Right lobe of liver (tissue), 6 donors: ENCODE data around the gene PELI1. TPM values are rescaled to one million over a fixed set of nuclear protein-coding genes. Genes with fewer than 3 reads are reported as not detected.

Source experiments
- ATAC-seq, 4 donors: fragments of 200-7000 bp; cut with Tn5 transposase; one replicate each; pipeline ENCODE4 v1.9.1; 2020; ENCODE audit warnings: mild to moderate bottlenecking in 4 of 4, moderate library complexity in 4 of 4
- DNase-seq, 3 donors: peaks; one replicate each; pipeline ENCODE4 v3.0.0-alpha.2; 2020
- H3K27ac ChIP-seq, 3 donors: fragments of 200-600 bp; one replicate each; pipeline ENCODE4 v1.8.0; 2022
- H3K27me3 ChIP-seq, 2 donors: fragments of 200-600 bp; one replicate each; pipeline ENCODE4 v1.8.0; 2022
- H3K36me3 ChIP-seq, 4 donors: fragments of 200-600 bp; sonication (generic) in 1 of 4; one replicate each; pipeline versions ENCODE4 v1.5.1 to v1.8.0; 2017 to 2022; ENCODE audit warnings: control low read depth in 1 of 4
- H3K4me1 ChIP-seq, 4 donors: fragments of 200-600 bp; sonication (generic) in 1 of 4; one replicate each; pipeline versions ENCODE4 v1.5.1 to v1.8.0; 2017 to 2022; ENCODE audit warnings: control low read depth in 1 of 4
- H3K4me3 ChIP-seq, 3 donors: fragments of 200-600 bp; one replicate each; pipeline ENCODE4 v1.8.0; 2022
- H3K9me3 ChIP-seq, 4 donors: fragments of 200-600 bp; sonication (generic) in 1 of 4; one replicate each; pipeline versions ENCODE4 v1.5.1 to v1.8.0; 2017 to 2022; ENCODE audit warnings: control low read depth in 1 of 4
- CTCF ChIP-seq, 4 donors: fragments of 200-600 bp in 3 of 4; fragments of 450-650 bp in 1 of 4; IDR thresholded peaks; one replicate each; pipeline versions ENCODE4 v1.5.1 to v1.8.0; 2016 to 2022; ENCODE audit warnings: antibody characterized with exemption in 4 of 4, mild to moderate bottlenecking in 2 of 4
- POLR2A ChIP-seq: fragments of 450-650 bp; IDR thresholded peaks from one replicate; pipeline ENCODE4 v1.6.1; 2017; ENCODE audit warnings: antibody characterized with exemption, mild to moderate bottlenecking
- WGBS: methylation state at CpG from one replicate; pipeline ENCODE4 v1.1.6; 2018; ENCODE audit warnings: low coverage, low lambda C conversion rate; ENCODE audit not compliant: insufficient coverage; ENCODE audit errors: missing lambda C conversion rate; 5-methylcytosine and 5-hydroxymethylcytosine counted together
- intact Hi-C, 2 donors: fragments of 100-400 bp; cut with DNase I; formaldehyde crosslinking; loops; one replicate each; pipeline versions ENCODE4 v1.11.2 to v1.14.1; 2022
- total RNA-seq, 6 experiments: library from RNA; depleted of rRNA in 2 of 6; stranded (reverse); fragments of >200 nt in 2 of 6; fragmentation: NEBNext Ultra II Directional in 3 of 6; extraction: Animal tissue kit (Norgen Biotek cat#: 25700) in 3 of 6; gene quantifications; one replicate each; pipeline versions ENCODE4 v1.1.0 to v1.2.4, GENCODE V29; 2016 to 2023
- donor health status: DM: no; HTN: yes; CAD: no.
- donor health status: DM: no; HTN: no; CAD: no.
- donor health status: DM: no; HTN: no; CAD: no.
- donor health status: DM: no; HTN: yes; CAD: no.
- donor health status: DM: no; HTN: yes; CAD: no.

The PELI1 gene
- total RNA-seq, 6 experiments from 2014 or later = 4.7 to 18.8 (median 8.3) TPM

- DNase-seq (no peak), ATAC-seq (no peak)
- Histone ChIP-seq H3K4me1 (peaks cover 0 to 5% (median 1%) of the 10 kb centered on the region in 4 donors), H3K9me3 (no peaks in the 10 kb centered on the region), H3K36me3 (no peaks in the 10 kb centered on the region), H3K27ac (no peak overlapping the region), H3K4me3 (no peak overlapping the region), H3K27me3 (no peaks in the 10 kb centered on the region)
- WGBS = 95% methylated on average over 1 of the region's 1 CpG
- intact Hi-C loops = no loop called here
- no peak for TF ChIP-seq CTCF (IDR thresholded peaks at IDR 0.05)
- TF ChIP-seq POLR2A = no peak
Observed at GRCh38 chr2:64164629-64165028, 20.4 kb upstream of the PELI1 start.

GRCh38 chr2:64162516-64162915 lies 18.3 kb upstream of the PELI1 start:
- whole genome bisulfite sequencing = 56% methylated on average over 1 of the region's 1 CpG
- H3K4me3 ChIP-seq = no peak overlapping the region
- TF ChIP-seq CTCF (IDR thresholded peaks at IDR 0.05) (no peak), POLR2A (no peak)
- no peaks in the 10 kb centered on the region for H3K9me3 ChIP-seq
- H3K36me3 ChIP-seq = no peaks in the 10 kb centered on the region
- intact Hi-C loops = no loop called here
- peaks cover 0 to 22% (median 5%) of the 10 kb centered on the region in 4 donors for H3K4me1 ChIP-seq
- DNase-seq (no peak), ATAC-seq (no peak)
- no peaks in the 10 kb centered on the region for H3K27me3 ChIP-seq
- H3K27ac ChIP-seq = no peak overlapping the region

GRCh38 chr2:64157792-64158191 lies 13.6 kb upstream of the PELI1 start:
- no peak for TF ChIP-seq POLR2A
- TF ChIP-seq CTCF (IDR thresholded peaks at IDR 0.05) = no peak
- H3K27me3 ChIP-seq = no peaks in the 10 kb centered on the region
- H3K4me3 ChIP-seq = no peak overlapping the region
- H3K36me3 ChIP-seq = no peaks in the 10 kb centered on the region
- intact Hi-C loops = no loop called here
- peak overlapping the region; percentile 64 to 73 (median 73) for H3K27ac ChIP-seq
- DNase-seq (peak in 1 of 3 donors; percentile 78), ATAC-seq (peak; percentile 67 to 84 (median 80))
- no peaks in the 10 kb centered on the region for H3K9me3 ChIP-seq
- H3K4me1 ChIP-seq = peaks cover 0 to 28% (median 10%) of the 10 kb centered on the region in 4 donors

- Histone ChIP-seq H3K27me3 (no peaks in the 10 kb centered on the region), H3K9me3 (no peaks in the 10 kb centered on the region), H3K36me3 (no peaks in the 10 kb centered on the region), H3K4me3 (no peak overlapping the region), H3K27ac (no peak overlapping the region), H3K4me1 (peaks cover 0 to 16% (median 5%) of the 10 kb centered on the region in 4 donors)
- intact Hi-C loops = no loop called here
- TF ChIP-seq POLR2A = no peak
- no peak for TF ChIP-seq CTCF (IDR thresholded peaks at IDR 0.05)
- 90% methylated on average over 4 of the region's 4 CpGs for WGBS
- no peak for ATAC-seq
- no peak for DNase-seq
Observed at GRCh38 chr2:64153811-64154210, 9.6 kb upstream of the PELI1 start.

- WGBS = 70% methylated on average over 1 of the region's 1 CpG
- TF ChIP-seq POLR2A (no peak), CTCF (IDR thresholded peaks at IDR 0.05) (no peak)
- Histone ChIP-seq H3K27ac (no peak overlapping the region), H3K4me1 (no peaks in the 10 kb centered on the region), H3K36me3 (no peaks in the 10 kb centered on the region), H3K4me3 (no peak overlapping the region), H3K27me3 (no peaks in the 10 kb centered on the region), H3K9me3 (no peaks in the 10 kb centered on the region)
- ATAC-seq = no peak
- DNase-seq = no peak
- intact Hi-C loops = no loop called here
Observed at GRCh38 chr2:64151476-64151875, 7.3 kb upstream of the PELI1 start.
